OCI-LY7 (cell line): Measurements from ENCODE around the gene ZBTB5. TPM values are rescaled to one million over a fixed set of nuclear protein-coding genes. Genes with fewer than 3 reads are reported as not detected.

Experiments
- BruUV-seq: library from RNA; stranded (reverse); fragments of 400-500 nt; replicated peaks from 2 replicates; lab custom pipeline; 2021; lab: Mats Ljungman, UMichigan
- CTCF ChIA-PET: fragments of 300-600 bp; sonication (Branson Sonifier 250); formaldehyde crosslinking; loops from one replicate; lab custom pipeline; 2022; ENCODE audit warnings: antibody characterized with exemption; ENCODE audit not compliant: unreplicated experiment; lab: Charles Lee
- POLR2A ChIA-PET: fragments of 300-600 bp; sonication (Branson Sonifier 250); formaldehyde crosslinking; loops from one replicate; lab custom pipeline; 2022; ENCODE audit warnings: antibody characterized with exemption; lab: Charles Lee
- DNase-seq: peaks from one replicate; pipeline ENCODE4 v3.0.0-alpha.2; 2015; ENCODE audit warnings: low spot score
- H2AFZ ChIP-seq: fragments of 200-600 bp; sonication (generic), shearing (Covaris generic); 2 replicates; pipeline ENCODE4 v1.6.1; 2014; ENCODE audit warnings: mild to moderate bottlenecking, antibody characterized with exemption, low read length, moderate library complexity
- H3K27ac ChIP-seq: fragments of 200-600 bp; sonication (generic); 2 replicates; pipeline ENCODE4 v1.5.1; 2014; ENCODE audit warnings: mixed run types, low read depth, mild to moderate bottlenecking, moderate library complexity, low read length, inconsistent platforms; ENCODE audit not compliant: poor library complexity, severe bottlenecking
- H3K36me3 ChIP-seq: fragments of 200-600 bp; sonication (generic); 2 replicates; pipeline ENCODE4 v1.6.1; 2014; ENCODE audit warnings: mild to moderate bottlenecking, antibody characterized with exemption, low read length, moderate library complexity, mixed read lengths; ENCODE audit not compliant: insufficient read depth
- H3K4me1 ChIP-seq: fragments of 200-600 bp; sonication (generic); 2 replicates; pipeline ENCODE4 v1.5.1; 2014; ENCODE audit warnings: mild to moderate bottlenecking, low read length; ENCODE audit not compliant: insufficient read depth, poor library complexity, severe bottlenecking
- H3K4me2 ChIP-seq: fragments of 200-600 bp; sonication (generic); 2 replicates; pipeline ENCODE4 v1.6.1; 2014; ENCODE audit warnings: mild to moderate bottlenecking, low read length
- H3K4me3 ChIP-seq: fragments of 200-600 bp; sonication (generic); 2 replicates; pipeline ENCODE4 v1.5.1; 2014; ENCODE audit warnings: mild to moderate bottlenecking, low read depth, low read length; ENCODE audit not compliant: poor library complexity, severe bottlenecking
- H3K79me2 ChIP-seq: fragments of 200-600 bp; sonication (generic); 2 replicates; pipeline ENCODE4 v1.6.1; 2016; ENCODE audit warnings: low read depth, mild to moderate bottlenecking, low read length, moderate library complexity, mixed read lengths; ENCODE audit not compliant: insufficient read depth
- H3K9me2 ChIP-seq: fragments of 200-600 bp; sonication (generic); 2 replicates; pipeline ENCODE4 v1.6.1; 2016; ENCODE audit warnings: mild to moderate bottlenecking, low read length, mixed read lengths; ENCODE audit not compliant: insufficient read depth
- H3K9me3 ChIP-seq: fragments of 200-600 bp; sonication (generic); 2 replicates; pipeline ENCODE4 v1.6.1; 2014; ENCODE audit warnings: mild to moderate bottlenecking, mixed run types, low read length, mixed read lengths
- H4K20me1 ChIP-seq: fragments of 200-600 bp; sonication (generic); 2 replicates; pipeline ENCODE4 v1.6.1; 2014; ENCODE audit warnings: mild to moderate bottlenecking, antibody characterized with exemption, low read length, moderate library complexity, mixed read lengths; ENCODE audit not compliant: insufficient read depth
- CTCF ChIP-seq: fragments of 200-600 bp; sonication (generic); conservative IDR thresholded peaks from 2 replicates; pipeline ENCODE4 v1.5.1; 2014; ENCODE audit warnings: mild to moderate bottlenecking, antibody characterized with exemption, low read length, moderate library complexity, mixed read lengths
- EZH2phosphoT487 ChIP-seq: fragments of 200-600 bp; sonication (generic); IDR thresholded peaks from 2 replicates; pipeline ENCODE4 v1.6.1; 2018; ENCODE audit warnings: low read depth, borderline replicate concordance, mild to moderate bottlenecking, mixed run types, antibody characterized with exemption, low read length, moderate library complexity, mixed read lengths
- intact Hi-C: fragments of 100-400 bp; cut with micrococcal nuclease; formaldehyde crosslinking; loops from one replicate; pipeline ENCODE4 v1.10.0; 2022; ENCODE audit not compliant: unreplicated experiment
- total RNA-seq, 2 experiments: library from RNA; depleted of rRNA in 1 of 2; stranded (reverse); fragments of >200 nt in 1 of 2; shearing (Covaris generic) in 1 of 2; gene quantifications; 2 replicates each; pipeline ENCODE4 v1.2.3, GENCODE V29; 2014 to 2022

Gene ZBTB5
- total RNA-seq, 2 experiments from 2014 or later = 20.2 to 31.9 TPM

- H3K79me2 ChIP-seq = peaks cover 90% of the 10 kb centered on the region; the same call in 1 of the 2 replicates
- intact Hi-C loops = no loop called here
- CTCF ChIA-PET = no interaction called here
- H2AFZ ChIP-seq = no peak overlapping the region
- H3K9me3 ChIP-seq = no peaks in the 10 kb centered on the region
- no peak overlapping the region for H3K4me3 ChIP-seq
- H3K27ac ChIP-seq = no peak overlapping the region
- no peak overlapping the region for H3K4me2 ChIP-seq
- no peak for TF ChIP-seq CTCF
- no peak for TF ChIP-seq EZH2phosphoT487
- no peaks in the 10 kb centered on the region for H3K9me2 ChIP-seq
- no TSS peak for BruUV-seq
- peaks cover 75% of the 10 kb centered on the region for H3K36me3 ChIP-seq
- POLR2A ChIA-PET = interaction anchor here (0.9 kb wide), 1 partner anchor 11 kb away, joined by 4 read pairs; the partner anchor contains the start of gene ZBTB5
- no peak for DNase-seq
- peaks cover 7% of the 10 kb centered on the region; the same call in 1 of the 2 replicates for H4K20me1 ChIP-seq
- H3K4me1 ChIP-seq = peaks cover 5% of the 10 kb centered on the region
Observed at GRCh38 chr9:37454238-37454637, 11.0 kb downstream of the ZBTB5 start.

- Histone ChIP-seq H3K4me2 (no peak overlapping the region), H3K4me3 (no peak overlapping the region), H3K36me3 (peaks cover 75% of the 10 kb centered on the region), H3K9me2 (no peaks in the 10 kb centered on the region), H3K79me2 (peaks cover 95% of the 10 kb centered on the region; the same call in 1 of the 2 replicates), H3K4me1 (peaks cover 5% of the 10 kb centered on the region), H4K20me1 (peaks cover 7% of the 10 kb centered on the region; the same call in 1 of the 2 replicates), H2AFZ (no peak overlapping the region), H3K27ac (no peak overlapping the region), H3K9me3 (no peaks in the 10 kb centered on the region)
- no peak for DNase-seq
- TF ChIP-seq CTCF (no peak), EZH2phosphoT487 (no peak)
- no TSS peak for BruUV-seq
- CTCF ChIA-PET = no interaction called here
- intact Hi-C loops = no loop called here
- POLR2A ChIA-PET = interaction anchor here (0.9 kb wide), 1 partner anchor 12 kb away, joined by 4 read pairs; the partner anchor contains the start of gene ZBTB5
Observed at GRCh38 chr9:37453827-37454226, 11.4 kb downstream of the ZBTB5 start.

GRCh38 chr9:37452611-37453010, 12.6 kb downstream of the ZBTB5 start:
- ChIA-PET POLR2A (interaction anchor here (0.8 to 1.0 kb wide), 3 partner anchors 10 to 36 kb away, joined by 3 to 4 read pairs (median 3); no protein-coding TSS in a partner anchor), CTCF (interaction anchor here (0.6 kb wide), 1 partner anchor 1088 kb away, joined by 3 read pairs; no protein-coding TSS in a partner anchor)
- Histone ChIP-seq H2AFZ (no peak overlapping the region), H3K9me3 (no peaks in the 10 kb centered on the region), H3K4me3 (no peak overlapping the region), H3K36me3 (peaks cover 74% of the 10 kb centered on the region), H3K79me2 (peaks cover 95% of the 10 kb centered on the region; the same call in 1 of the 2 replicates), H3K4me1 (peaks cover 5% of the 10 kb centered on the region), H3K4me2 (no peak overlapping the region), H4K20me1 (peaks cover 7% of the 10 kb centered on the region; the same call in 1 of the 2 replicates), H3K9me2 (no peaks in the 10 kb centered on the region), H3K27ac (no peak overlapping the region)
- intact Hi-C loops = no loop called here
- DNase-seq = no peak
- no TSS peak for BruUV-seq
- TF ChIP-seq EZH2phosphoT487 (no peak), CTCF (no peak)
